Amniotic epithelial cell (primary cell): ENCODE measurements around the gene SPOP.
A peak's percentile ranks its signal among the peaks of the same experiment; 100 is the strongest.
"Not testable (repeated sequence)": the region's sequence is repeated elsewhere in the genome, so short reads cannot be mapped to it uniquely, and the experiment has no call there.

ENCODE experiments used
- DNase-seq: peaks from one replicate; pipeline ENCODE4 v3.0.0-alpha.2; 2010; ENCODE audit warnings: low read depth

SPOP gene

DNA sequence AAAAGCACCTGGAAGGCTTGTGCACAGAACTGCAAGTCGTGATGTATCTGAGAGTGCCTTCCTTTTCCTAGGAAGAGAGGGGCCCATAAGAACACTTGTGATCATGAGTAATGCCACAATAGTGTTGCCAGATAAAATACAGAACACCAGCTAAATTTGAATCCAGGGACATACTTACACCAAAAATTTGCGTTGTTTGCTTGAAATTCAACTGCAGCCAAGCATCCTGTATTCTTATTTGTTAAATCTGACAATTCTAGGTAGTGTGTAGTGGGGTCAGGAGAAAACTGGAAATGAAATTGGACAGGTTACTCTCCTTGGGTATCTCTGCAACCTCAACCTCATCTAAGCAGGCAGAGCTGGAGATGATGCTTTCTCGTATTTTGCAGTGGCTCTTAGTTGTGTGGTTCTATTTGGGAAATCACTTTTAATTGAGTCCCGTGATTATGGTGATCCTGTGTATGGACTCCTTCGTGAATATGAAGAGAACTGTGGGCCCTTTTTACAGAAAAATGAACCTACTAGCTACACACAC lies 17.9 kb upstream of the SPOP start:
- no peak for DNase-seq

DNA sequence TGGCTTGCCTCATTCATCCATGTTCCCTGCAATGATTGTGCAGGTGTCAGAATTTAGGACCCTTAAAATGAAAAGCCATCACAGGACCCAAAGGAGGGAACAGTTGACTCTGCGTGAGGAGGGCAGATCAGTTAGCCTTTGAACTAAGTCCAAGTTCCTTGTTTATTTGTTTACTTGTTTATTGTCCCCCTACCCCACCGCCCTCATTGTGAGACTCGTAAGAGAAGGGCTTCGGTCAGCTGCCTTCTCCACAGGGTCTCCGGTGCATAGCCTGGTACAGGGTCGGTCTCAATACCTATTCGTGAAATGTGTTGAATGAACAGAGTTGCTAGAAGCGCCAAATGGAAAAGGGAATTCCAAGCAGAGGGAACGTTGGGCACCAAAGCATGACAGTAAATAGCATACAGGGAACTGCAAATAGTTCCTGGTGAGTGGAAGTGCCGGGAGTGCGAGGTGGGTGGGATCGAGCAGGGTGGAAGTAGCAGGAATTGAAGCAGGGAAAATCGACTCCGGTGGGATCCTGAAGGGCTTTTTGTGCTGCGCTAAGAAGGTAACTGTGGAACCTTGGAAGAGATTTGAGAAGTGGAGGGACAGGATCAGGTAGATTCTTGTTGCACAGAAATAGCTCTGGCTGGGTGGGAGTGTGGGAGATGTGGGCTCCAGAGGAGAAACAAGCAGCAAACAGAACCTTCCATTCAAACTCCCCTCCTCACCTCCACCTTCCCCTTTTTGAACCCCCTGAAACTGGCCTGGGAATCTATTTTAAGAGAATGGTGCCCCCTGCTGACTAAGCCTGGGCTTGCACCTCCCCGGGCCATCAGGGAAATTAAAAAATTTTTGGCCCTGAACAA lies 17.2 kb upstream of the SPOP start:
- no peak for DNase-seq

DNA sequence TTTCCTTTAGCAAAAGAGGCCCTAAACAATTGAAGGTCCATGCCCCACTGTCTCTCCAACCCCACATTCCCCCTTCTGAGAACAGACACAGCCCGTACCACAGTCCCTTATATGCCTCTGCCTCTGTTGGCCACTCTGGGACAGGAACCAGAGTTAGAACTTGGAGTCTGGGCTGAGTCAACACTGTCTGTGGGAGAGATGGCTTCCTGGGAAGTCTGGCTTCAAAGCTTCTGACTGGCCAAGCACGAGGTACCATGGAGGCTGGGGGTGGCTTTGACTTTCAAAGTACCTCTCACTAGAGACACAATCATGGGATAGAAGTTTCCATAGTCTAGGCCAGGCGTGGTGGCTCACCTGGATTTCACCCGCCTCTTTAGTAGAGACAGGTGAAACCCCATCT lies 14.9 kb upstream of the SPOP start:
- no peak for DNase-seq

DNA sequence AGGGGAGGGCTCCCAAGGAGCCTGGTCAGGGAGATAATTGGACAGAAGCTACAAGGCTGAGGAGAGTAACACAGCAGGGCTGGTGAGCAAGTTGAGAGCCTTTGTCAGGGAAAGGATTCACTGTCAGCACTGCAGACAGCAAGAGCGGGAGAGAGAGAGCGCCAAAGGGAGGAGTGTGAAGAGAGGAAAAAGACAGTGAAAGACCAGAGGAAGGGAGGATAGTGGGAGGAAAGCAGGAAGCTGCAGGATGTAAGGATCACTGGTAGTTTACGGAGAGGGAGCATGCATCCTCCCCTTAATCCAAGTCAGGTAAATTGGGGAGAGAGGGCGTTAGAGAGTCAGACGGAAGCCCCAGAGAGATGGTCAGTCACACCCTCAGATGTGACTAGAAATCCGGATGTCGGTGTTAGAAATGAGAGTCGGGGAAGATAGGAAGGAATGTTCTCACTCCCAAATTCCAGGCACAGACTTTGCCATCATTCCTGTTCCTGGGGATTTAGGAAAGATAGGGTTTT lies 13.8 kb upstream of the SPOP start:
- no peak for DNase-seq

DNA sequence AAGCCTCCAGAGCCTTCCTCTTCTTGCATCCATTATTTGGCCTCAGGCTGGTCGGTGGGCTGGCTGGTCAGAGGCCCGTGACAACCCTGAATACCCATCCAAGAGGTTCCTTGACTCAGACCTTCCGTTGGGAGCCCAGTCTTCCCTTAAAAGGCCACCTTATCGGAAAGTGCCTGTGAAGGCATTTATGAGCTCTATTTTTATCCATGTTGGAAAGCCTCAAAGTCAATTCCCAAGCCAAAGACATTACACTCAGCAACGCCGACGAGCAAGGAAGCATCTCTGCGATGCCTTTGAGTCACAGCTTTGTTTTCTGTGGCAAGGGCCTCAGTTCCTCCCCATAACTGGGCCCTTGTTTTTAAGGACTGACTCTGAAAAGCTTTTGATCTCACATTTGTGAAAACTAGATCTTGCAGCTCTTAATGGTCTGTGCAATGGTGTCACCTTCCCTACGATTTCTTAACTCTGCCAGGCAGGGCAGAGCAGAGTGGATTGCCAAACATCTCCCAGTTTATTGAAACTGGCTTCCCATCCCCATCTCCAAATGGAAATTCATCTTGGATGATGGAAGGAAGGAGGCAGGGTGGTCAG lies 13.3 kb upstream of the SPOP start:
- no peak for DNase-seq

DNA sequence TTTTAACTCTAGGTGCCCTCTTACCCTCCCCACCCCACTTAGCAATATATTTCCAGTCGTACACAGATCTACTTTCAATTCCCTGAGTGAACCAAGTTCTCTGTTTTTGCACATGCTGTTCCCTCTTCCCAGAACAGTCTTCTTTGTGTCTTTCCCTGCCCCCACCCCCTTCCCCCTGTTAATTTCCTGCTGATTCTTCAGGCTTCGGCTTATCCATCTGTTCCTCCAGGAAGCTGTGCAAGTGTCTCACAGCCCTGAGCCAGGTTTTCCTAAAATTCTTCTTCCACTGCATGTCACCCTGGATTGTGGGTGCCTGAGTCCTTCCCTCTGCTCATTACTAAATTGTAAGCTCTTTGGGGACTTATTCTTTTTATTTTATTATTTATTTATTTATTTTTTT lies 12.4 kb upstream of the SPOP start:
- no peak for DNase-seq

GRCh38 chr17:49688848-49689247 lies 11.0 kb upstream of the SPOP start:
- DNase-seq = no peak

GRCh38 chr17:49687878-49688491 lies 10.1 kb upstream of the SPOP start:
- DNase-seq = peak; percentile 32

DNA sequence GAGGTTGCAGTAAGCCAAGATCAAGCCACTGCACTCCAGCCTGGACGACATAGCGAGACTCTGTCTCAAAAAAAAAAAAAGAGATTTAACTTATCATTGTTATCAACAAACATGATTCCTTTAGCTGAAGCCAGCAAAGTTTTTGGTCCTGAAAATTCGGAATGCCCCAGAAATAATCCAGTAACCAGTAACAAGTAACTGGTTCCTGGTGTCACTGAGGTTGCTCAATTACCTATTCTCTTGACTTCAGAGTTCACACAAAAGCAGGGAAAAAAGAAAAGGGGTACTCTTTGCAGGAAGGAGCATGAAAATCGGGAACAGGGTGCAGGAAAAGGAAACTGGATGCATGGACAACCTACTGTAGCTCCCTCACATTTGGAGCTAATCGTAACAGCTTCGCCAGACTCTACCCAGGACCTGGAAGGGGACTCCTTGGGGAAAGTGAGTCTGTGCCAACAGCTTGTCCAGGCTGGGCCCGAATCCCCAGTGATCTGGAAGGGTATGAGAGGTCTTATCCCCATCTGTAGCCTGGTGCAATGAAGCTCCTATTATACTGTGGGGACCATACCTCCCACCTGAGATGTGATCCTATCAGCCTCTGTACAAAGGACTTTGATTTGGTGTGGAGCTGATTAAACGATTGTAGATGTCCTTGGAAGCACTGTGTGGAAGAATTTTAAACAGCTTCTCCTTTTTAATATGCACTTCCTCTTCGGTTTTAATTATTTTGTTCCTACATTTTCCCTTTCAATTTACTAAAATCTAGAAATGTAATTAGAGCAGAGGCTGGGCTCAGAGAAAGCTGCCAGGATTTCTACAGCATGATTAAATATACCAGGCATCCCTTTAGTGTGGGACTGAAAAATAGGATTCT lies 3.4 kb upstream of the SPOP start:
- DNase-seq = no peak

DNA sequence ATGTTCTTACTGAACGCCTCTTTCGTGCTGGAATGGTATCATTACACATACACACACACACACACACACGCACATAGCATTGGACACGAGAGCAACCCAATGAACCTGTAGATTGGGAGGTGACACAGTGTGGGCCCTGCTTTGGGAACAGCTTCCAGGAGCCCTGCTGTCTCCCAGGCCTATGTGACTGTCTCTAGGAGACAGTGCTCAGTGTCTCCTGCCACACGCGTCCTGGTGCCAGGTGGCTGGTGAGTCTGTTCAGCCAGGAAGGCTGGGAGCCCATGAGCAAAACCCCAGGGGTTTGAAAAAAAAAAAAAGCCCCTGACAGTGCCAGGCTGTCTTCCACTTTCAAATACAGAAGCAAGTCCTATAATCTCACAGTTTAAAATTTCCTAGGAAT lies 2.4 kb upstream of the SPOP start:
- DNase-seq = no peak

- peak; percentile 84 for DNase-seq
These were observed 564 bp downstream of the SPOP start for GRCh38 chr17:49677134-49677932.

DNA sequence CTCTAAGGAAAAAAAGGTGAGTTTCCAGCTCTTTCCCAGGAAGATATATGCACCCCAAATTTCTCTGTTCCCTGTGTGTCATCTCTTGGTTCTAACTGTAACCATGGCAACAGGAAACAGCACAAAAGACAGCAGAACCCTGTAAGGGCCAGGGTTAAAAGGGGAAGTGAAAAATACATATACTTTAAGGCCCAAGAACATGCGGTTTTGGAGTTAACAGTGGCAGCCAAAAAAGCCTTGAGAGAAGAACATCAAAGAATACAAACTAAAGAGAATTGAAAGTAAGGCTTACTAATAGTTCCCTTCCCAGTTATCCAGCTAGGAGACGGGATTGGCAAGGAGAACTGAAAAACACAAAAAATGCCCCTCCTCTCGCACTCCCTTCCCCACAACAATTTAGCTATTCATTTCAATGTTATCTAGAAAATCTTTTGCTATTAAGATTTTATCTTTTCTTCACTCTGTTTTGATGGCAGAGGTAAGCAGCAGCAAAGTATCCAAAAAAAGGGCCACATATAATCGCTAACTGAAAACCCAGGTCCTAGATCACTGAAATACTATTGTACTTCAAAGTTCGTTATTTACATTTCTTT lies 1.5 kb downstream of the SPOP start:
- DNase-seq = peak; percentile 29

DNA sequence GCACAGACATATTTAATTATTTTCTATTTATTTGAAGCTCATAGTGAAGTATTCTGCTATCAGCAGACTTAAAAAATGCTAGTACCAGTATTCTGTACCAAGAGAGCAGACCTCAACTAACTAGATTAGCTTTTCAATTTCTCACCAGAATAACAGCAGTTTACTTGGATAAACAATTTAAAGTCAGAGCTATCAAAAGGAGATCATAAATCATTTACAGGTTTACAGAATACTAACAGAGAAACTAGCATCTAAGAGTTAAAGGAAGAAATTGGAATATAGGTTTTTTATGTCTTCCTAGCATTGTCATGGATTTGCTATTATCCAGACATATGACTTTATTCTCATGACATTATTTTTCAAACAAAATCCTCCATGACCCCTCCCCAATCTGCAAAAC lies 3.4 kb downstream of the SPOP start:
- DNase-seq = no peak

- DNase-seq = not testable (repeated sequence)
These were observed 4.2 kb downstream of the SPOP start for GRCh38 chr17:49673679-49674078.

GRCh38 chr17:49670641-49671040 lies 7.3 kb downstream of the SPOP start:
- no peak for DNase-seq

DNA sequence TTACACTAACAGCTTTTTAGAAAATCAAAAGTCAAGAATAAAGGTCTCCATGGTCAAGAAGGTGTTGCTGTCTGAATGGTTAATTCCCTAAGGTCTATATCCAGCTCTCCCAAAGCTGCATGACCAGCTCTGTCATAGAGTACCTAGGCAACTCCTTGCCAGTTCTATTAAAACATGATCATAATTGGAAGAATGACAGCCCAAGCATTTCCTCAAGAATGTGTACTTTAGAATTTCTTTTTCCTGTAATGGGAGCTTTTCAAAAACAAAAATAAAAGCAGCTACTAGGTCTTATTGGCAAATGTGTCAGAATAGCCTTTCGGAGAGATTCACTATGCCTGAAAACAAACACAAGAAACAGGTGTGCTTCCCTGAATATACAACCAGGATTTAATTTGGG lies 7.9 kb downstream of the SPOP start:
- DNase-seq = no peak

DNA sequence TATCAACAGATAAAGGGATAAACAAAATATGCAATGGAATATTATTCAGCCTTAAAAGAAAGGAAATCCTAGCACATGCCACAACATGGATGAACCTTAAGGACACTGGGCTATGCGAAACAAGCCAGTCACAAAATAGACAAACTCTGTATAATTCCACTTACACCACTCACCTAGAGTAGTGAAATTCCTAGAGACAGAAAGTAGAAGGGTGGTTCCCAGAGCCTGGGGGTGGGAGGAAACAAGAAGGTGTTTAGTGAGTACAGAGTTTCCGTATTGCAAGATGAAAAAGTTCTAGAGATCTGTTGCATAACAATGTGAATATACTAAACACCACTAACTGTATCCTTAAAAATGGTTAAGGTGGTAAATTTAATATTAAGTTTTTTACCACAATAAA lies 10.0 kb downstream of the SPOP start:
- no peak for DNase-seq

- no peak for DNase-seq
These were observed 13.1 kb downstream of the SPOP start for GRCh38 chr17:49664706-49665211.

DNA sequence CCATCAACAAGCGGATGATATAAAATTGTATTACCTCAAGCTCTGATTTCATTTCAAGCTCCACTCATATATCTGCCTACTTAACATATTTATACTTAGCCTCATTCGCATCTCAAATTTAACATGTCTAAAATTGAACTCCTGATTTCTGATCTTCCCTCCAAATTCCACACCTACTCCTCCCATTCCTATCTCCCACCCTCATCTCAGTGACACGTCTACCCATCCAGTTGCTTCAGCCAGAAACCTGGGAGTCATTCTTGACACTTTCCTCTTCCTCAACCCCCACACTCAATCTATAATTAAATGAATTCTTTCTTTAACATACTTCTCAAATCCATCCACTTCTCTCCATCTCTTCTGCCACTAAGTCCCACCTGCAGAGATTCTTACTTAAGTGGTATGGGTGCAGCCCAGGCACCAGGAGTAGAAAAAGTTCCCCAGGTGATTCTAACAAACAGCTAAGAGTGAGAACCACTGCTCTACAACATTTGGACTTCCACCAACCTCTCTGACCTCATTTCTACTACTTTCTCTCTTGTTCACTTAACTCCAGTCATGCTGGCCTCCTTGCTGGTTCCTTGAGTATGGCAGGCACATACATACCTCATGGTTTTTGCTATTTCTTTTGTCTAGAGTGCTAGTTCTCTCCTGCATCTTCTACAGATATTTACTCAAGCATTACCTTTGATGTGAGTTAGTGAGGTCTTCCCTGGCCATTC lies 18.1 kb downstream of the SPOP start:
- DNase-seq = no peak

GRCh38 chr17:49656247-49656646 lies 21.6 kb downstream of the SPOP start:
- DNase-seq = no peak
